Measurements from ENCODE around the gene FTCDNL1. TPM values are rescaled to one million over a fixed set of nuclear protein-coding genes. Genes with fewer than 3 reads are reported as not detected.

FTCDNL1 gene
- total RNA-seq, 1 experiment from 2014 or later = 0.11 TPM

- Histone ChIP-seq H3K4me2 (ENCODE audit: low read length) (no peak overlapping the region), H3F3A (ENCODE audit: low read length, unreplicated experiment) (no peaks in the 10 kb centered on the region), H3K4me3 (ENCODE audit: low read length) (no peak overlapping the region), H2AFZ (ENCODE audit: low read length) (no peak overlapping the region), H3K9ac (ENCODE audit: low read length) (no peak overlapping the region), H3K27ac (ENCODE audit: low read length) (no peak overlapping the region), H3K4me1 (ENCODE audit: insufficient read depth, low read length) (peaks cover 10% of the 10 kb centered on the region; the same call in 1 of the 2 replicates), H3K27me3 (ENCODE audit: low read length) (peaks cover 56% of the 10 kb centered on the region), H3K36me3 (ENCODE audit: low read depth, low read length) (no peaks in the 10 kb centered on the region), H3K9me3 (ENCODE audit: low read length) (no peaks in the 10 kb centered on the region), H4K20me1 (ENCODE audit: low read length) (no peaks in the 10 kb centered on the region), H3K9me2 (replicated peaks; ENCODE audit: low read length) (no peaks in the 10 kb centered on the region), H3K79me2 (ENCODE audit: low read length) (no peaks in the 10 kb centered on the region)
- ChIA-PET POLR2A (ENCODE audit: unreplicated experiment) (no interaction called here), CTCF (no interaction called here)
- ATAC-seq (no peak), DNase-seq (no peak)
- intact Hi-C loops (cut with micrococcal nuclease) = loop anchor here (5.0 kb wide), 1 partner anchor 95 kb away; no protein-coding TSS in a partner anchor
- BruUV-seq (replicated peaks) = no TSS peak
- TF ChIP-seq CTCF (conservative IDR thresholded peaks at IDR 0.05; ENCODE audit: low read depth, low read length) (no peak), EZH2phosphoT487 (IDR thresholded peaks at IDR 0.05; ENCODE audit: borderline replicate concordance, low read length) (no peak), EZH2 (IDR thresholded peaks at IDR 0.05; ENCODE audit: low read length, unreplicated experiment) (no peak)
These were observed 3.7 kb downstream of the FTCDNL1 start for GRCh38 chr2:199847181-199847864.

- ChIA-PET POLR2A (ENCODE audit: unreplicated experiment) (interaction anchor here (0.5 kb wide), 1 partner anchor 76 kb away, joined by 3 read pairs; no protein-coding TSS in a partner anchor), CTCF (no interaction called here)
- H3F3A ChIP-seq (ENCODE audit: low read length, unreplicated experiment) = no peaks in the 10 kb centered on the region
- H3K79me2 ChIP-seq (ENCODE audit: low read length) = no peaks in the 10 kb centered on the region
- no peaks in the 10 kb centered on the region for H3K36me3 ChIP-seq (ENCODE audit: low read depth, low read length)
- no peaks in the 10 kb centered on the region for H4K20me1 ChIP-seq (ENCODE audit: low read length)
- intact Hi-C loops (cut with micrococcal nuclease) = no loop called here
- H3K9ac ChIP-seq (ENCODE audit: low read length) = no peak overlapping the region
- no peak overlapping the region for H3K27ac ChIP-seq (ENCODE audit: low read length)
- ATAC-seq = no peak
- no peak for TF ChIP-seq EZH2phosphoT487 (IDR thresholded peaks at IDR 0.05; ENCODE audit: borderline replicate concordance, low read length)
- TF ChIP-seq CTCF (conservative IDR thresholded peaks at IDR 0.05; ENCODE audit: low read depth, low read length) = no peak
- TF ChIP-seq EZH2 (IDR thresholded peaks at IDR 0.05; ENCODE audit: low read length, unreplicated experiment) = no peak
- H3K4me1 ChIP-seq (ENCODE audit: insufficient read depth, low read length) = peaks cover 12% of the 10 kb centered on the region
- H3K9me3 ChIP-seq (ENCODE audit: low read length) = no peaks in the 10 kb centered on the region
- no peak overlapping the region for H3K4me2 ChIP-seq (ENCODE audit: low read length)
- no peaks in the 10 kb centered on the region for H3K9me2 ChIP-seq (replicated peaks; ENCODE audit: low read length)
- no peak overlapping the region for H3K4me3 ChIP-seq (ENCODE audit: low read length)
- H3K27me3 ChIP-seq (ENCODE audit: low read length) = peaks cover 45% of the 10 kb centered on the region
- no peak for DNase-seq
- no peak overlapping the region for H2AFZ ChIP-seq (ENCODE audit: low read length)
- no TSS peak for BruUV-seq (replicated peaks)
These were observed 8.2 kb downstream of the FTCDNL1 start for GRCh38 chr2:199842631-199843395.

- no peak overlapping the region for H3K9ac ChIP-seq (ENCODE audit: low read length)
- ATAC-seq (peak; percentile 84), DNase-seq (peak; percentile 67)
- ChIA-PET CTCF (no interaction called here), POLR2A (ENCODE audit: unreplicated experiment) (no interaction called here)
- no TSS peak for BruUV-seq (replicated peaks)
- H3K36me3 ChIP-seq (ENCODE audit: low read depth, low read length) = no peaks in the 10 kb centered on the region
- H3F3A ChIP-seq (ENCODE audit: low read length, unreplicated experiment) = no peaks in the 10 kb centered on the region
- peaks cover 41% of the 10 kb centered on the region for H3K27me3 ChIP-seq (ENCODE audit: low read length)
- no peak overlapping the region for H3K27ac ChIP-seq (ENCODE audit: low read length)
- H3K79me2 ChIP-seq (ENCODE audit: low read length) = no peaks in the 10 kb centered on the region
- peaks cover 12% of the 10 kb centered on the region for H3K4me1 ChIP-seq (ENCODE audit: insufficient read depth, low read length)
- TF ChIP-seq EZH2phosphoT487 (IDR thresholded peaks at IDR 0.05; ENCODE audit: borderline replicate concordance, low read length) (no peak), CTCF (conservative IDR thresholded peaks at IDR 0.05; ENCODE audit: low read depth, low read length) (no peak)
- H3K4me2 ChIP-seq (ENCODE audit: low read length) = no peak overlapping the region
- H3K4me3 ChIP-seq (ENCODE audit: low read length) = no peak overlapping the region
- no peaks in the 10 kb centered on the region for H3K9me2 ChIP-seq (replicated peaks; ENCODE audit: low read length)
- no peak overlapping the region for H2AFZ ChIP-seq (ENCODE audit: low read length)
- intact Hi-C loops (cut with micrococcal nuclease) = no loop called here
- H3K9me3 ChIP-seq (ENCODE audit: low read length) = no peaks in the 10 kb centered on the region
- H4K20me1 ChIP-seq (ENCODE audit: low read length) = no peaks in the 10 kb centered on the region
These were observed 9.6 kb downstream of the FTCDNL1 start for GRCh38 chr2:199841409-199841808.

Measured in PC-3 (cell line).